Natural killer cell treated with Interleukin-12 subunit alpha and Interleukin-12 subunit beta and Interleukin-15 and Interleukin-18, amount 100 ng/mL, for 72 hours (primary cell): Measurements from ENCODE around the gene DHRS1. TPM values are rescaled to one million over a fixed set of nuclear protein-coding genes. Genes with fewer than 3 reads are reported as not detected.
A peak's percentile ranks its signal among the peaks of the same experiment; 100 is the strongest.

Experiments used
- ATAC-seq, 2 donors: fragments of 150-1000 bp; cut with Tn5 transposase in 1 of 2; sonication (Bioruptor Pico), chemical (Tn5 transposase) in 1 of 2; 2 replicates each; pipeline ENCODE4 v1.10.0; 2021
- DNase-seq: peaks from one replicate; pipeline ENCODE4 v3.0.0; 2022; ENCODE audit warnings: low spot score
- H3K27ac Mint-ChIP-seq, 2 donors: 1 replicate in 1 of 2; 2 replicates in 1 of 2; pipeline ENCODE4 v1.8.0; 2022; ENCODE audit warnings: mixed read lengths in 2 of 2, mild to moderate bottlenecking in 1 of 2, moderate library complexity in 1 of 2
- H3K27me3 Mint-ChIP-seq, 2 donors: 1 replicate in 1 of 2; 2 replicates in 1 of 2; pipeline ENCODE4 v1.8.0; 2022; ENCODE audit warnings: mixed read lengths in 2 of 2
- H3K36me3 Mint-ChIP-seq: one replicate; pipeline ENCODE4 v1.8.0; 2022; ENCODE audit warnings: mixed read lengths
- H3K4me1 Mint-ChIP-seq, 2 donors: 1 replicate in 1 of 2; 2 replicates in 1 of 2; pipeline ENCODE4 v1.8.0; 2022; ENCODE audit warnings: low read depth in 2 of 2, mixed read lengths in 2 of 2, mild to moderate bottlenecking in 1 of 2
- H3K4me3 Mint-ChIP-seq: one replicate; pipeline ENCODE4 v1.8.0; 2022; ENCODE audit warnings: mixed read lengths
- H3K9me3 Mint-ChIP-seq: 2 replicates; pipeline ENCODE4 v1.8.0; 2022; ENCODE audit warnings: mixed read lengths
- total RNA-seq, 2 donors: library from RNA; stranded (reverse); gene quantifications; one replicate each; pipeline ENCODE4 v1.2.3, GENCODE V29; 2022

The DHRS1 gene
- 10 to 100 TPM; 15.6 to 17.4 TPM for total RNA-seq

DNA sequence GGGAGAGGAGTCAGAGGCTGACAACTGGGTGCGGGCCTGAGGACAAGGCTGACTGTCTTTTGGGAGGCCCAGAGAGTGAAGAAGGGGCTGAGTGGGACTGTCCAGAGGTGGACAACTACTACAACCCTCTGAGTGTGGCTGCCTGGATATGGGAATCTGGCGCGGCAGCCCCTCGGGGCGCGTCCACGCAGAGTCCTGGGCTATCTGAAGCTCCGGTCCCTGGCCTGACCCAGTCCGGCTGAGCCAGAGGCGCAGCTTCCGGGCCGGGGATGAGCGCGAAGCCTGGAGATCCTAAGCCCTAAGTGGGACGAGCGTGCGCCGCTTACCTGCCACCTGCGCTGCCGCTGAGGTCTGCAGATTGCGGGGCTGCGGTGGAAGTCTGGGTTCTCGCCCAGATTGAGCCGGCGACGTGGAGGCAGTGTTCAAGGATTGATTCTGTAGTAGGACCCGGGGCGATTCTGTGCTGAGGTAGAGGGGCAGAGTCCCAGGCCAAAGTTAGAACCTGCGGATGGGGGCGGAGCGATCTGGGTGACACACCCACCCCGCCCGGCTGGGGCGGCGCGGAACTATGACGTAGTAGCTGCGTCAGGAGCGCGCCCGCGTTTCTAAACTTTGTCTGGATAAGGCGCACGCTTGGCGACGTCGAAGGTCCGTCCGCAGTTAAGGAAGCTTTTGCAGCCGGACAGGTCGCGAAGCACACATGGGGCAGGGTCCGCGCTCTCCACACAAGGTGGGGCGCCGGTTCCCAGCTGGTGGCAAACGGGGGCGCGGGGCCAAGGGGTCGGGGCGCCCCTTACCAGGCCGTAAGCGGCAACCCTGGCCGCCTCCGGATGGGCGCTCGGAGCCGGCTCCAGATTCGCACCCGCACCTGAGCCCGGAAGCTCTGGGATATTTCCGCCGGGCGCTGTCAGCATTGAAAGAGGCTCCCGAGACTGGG, at the start of gene DHRS1, which contains the start of gene NOP9:
DHRS1 (minus strand) TSS at position 526 of the 937 bp plus-strand sequence. CDS start 674 bp downstream, outside the sequence.
NOP9 (plus strand) TSS at position 596 of the 937 bp plus-strand sequence; CDS start at position 701, 105 bp downstream.
- Mint-ChIP-seq H3K27me3 (no peaks in the 10 kb centered on the region), H3K27ac (peak within 1 kb of the TSS; percentile 78 to 90), H3K4me3 (peak within 1 kb of the TSS; percentile 92), H3K9me3 (no peaks in the 10 kb centered on the region), H3K36me3 (peaks cover 7% of the 10 kb centered on the region), H3K4me1 (peaks cover 43 to 49% of the 10 kb centered on the region in 2 donors)
- ATAC-seq: peak; percentile 91 to 93
- DNase-seq: peak; percentile 92

DNA sequence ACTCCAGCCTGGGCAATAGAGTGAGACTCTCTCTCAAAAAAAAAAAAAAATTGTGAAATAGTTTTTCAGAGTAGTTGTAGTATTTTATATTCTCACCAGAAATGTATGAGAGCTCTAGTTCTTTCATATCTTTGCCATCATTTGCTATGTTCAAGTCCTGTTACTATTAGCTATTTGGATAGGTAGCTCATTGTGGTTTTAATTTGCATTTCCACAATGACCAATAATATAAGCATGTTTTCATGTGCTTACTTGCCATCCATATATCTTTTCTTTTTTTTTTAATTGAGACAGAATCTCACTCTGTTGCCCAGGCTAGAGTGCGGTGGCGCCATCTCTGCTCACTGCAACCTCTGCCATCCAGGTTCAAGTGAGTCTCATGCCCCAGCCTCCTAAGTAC, 48.6 kb upstream of the DHRS1 start:
- Mint-ChIP-seq H3K27me3 (peaks cover 25 to 51% of the 10 kb centered on the region in 2 donors), H3K9me3 (no peaks in the 10 kb centered on the region), H3K36me3 (no peaks in the 10 kb centered on the region), H3K4me1 (no peaks in the 10 kb centered on the region), H3K27ac (no peak overlapping the region), H3K4me3 (no peak overlapping the region)
- no peak for ATAC-seq
- no peak for DNase-seq

DNA sequence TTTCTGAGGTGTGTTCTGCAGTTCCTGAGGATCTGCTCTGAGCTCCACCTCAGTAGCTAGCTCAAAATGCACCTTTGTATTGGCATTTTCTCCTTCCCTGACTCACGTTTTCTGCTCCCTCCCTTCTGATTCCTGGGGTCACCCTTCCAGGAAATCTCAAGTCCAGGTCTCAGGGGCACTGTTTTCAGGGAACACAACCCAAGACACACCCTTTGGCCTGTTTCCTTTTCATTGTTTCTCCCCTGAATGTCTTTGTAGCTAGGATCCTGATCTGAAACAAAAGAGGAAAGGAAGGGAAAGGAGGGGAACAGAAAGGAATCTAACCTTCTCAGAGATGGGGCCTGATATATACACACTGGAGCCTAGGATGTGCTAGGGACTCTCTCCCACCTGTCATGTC, 47.6 kb upstream of the DHRS1 start:
- Mint-ChIP-seq H3K27ac (no peak overlapping the region), H3K4me3 (no peak overlapping the region), H3K27me3 (peaks cover 23 to 48% of the 10 kb centered on the region in 2 donors), H3K4me1 (no peaks in the 10 kb centered on the region), H3K9me3 (no peaks in the 10 kb centered on the region), H3K36me3 (no peaks in the 10 kb centered on the region)
- DNase-seq (no peak), ATAC-seq (no peak)

DNA sequence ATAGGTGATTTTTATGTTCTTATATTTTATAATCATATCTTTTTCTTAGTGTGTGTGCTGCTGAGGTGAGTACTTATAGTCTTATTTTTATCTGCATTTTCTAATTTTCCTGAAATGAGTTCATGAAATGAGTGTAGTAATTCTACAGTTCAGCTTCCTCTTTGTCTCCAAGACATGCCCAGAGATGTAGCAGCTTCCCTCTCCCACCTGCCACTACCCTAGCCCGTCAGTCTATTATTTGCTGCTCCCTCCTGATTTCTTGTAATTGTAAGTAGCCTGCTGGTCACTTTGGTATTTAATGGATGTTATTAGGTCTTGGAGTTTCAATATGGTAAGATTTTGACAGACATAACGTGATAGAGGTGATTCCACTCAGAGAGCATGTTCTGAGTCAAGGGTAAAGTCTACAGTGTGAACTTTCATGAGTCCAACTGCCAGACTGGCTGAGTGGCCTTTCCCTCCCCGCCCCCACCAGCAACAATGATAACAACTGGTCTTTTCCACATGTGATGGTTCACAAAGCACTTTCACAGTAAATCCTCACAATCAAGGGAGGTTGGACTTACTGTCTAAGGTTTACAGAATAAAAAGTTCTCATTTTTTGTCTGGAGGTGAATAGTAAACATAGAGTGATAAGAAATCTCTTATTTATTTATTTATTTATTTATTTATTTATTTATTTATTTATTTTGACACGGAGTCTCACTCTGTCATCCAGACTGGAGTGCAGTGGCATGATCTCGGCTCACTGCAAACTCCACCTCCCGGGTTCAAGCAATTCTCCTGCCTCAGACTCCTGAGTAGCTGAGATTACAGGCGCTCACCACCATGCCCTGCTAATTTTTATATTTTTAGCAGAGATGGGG, 44.4 kb upstream of the DHRS1 start:
- peaks cover 12 to 27% of the 10 kb centered on the region in 2 donors for H3K27me3 Mint-ChIP-seq
- H3K4me3 Mint-ChIP-seq: no peak overlapping the region
- no peak overlapping the region for H3K27ac Mint-ChIP-seq
- H3K4me1 Mint-ChIP-seq: peaks cover 10 to 13% of the 10 kb centered on the region in 2 donors
- DNase-seq (no peak), ATAC-seq (no peak)
- no peaks in the 10 kb centered on the region for H3K9me3 Mint-ChIP-seq
- H3K36me3 Mint-ChIP-seq: no peaks in the 10 kb centered on the region

DNA sequence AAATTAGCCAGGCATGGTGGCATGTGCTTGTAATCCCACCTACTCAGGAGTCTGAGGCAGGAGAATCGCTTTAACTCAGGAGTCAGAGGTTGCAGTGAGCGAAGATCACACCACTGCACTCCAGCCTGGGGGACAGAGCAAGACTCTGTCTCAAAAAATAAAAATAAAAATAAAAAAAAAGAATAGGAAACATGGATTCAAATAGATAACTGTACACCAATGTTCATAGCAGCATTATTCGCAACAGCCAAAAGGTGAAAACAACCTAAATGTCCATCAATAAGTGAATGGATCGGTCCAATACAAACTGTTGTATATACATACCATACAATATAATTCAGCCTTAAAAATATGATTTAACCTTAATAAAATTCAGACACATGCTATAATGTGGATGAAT, 43.3 kb upstream of the DHRS1 start:
- H3K27me3 Mint-ChIP-seq: peaks cover 12 to 19% of the 10 kb centered on the region in 2 donors
- no peak overlapping the region for H3K27ac Mint-ChIP-seq
- DNase-seq (no peak), ATAC-seq (no peak)
- no peak overlapping the region for H3K4me3 Mint-ChIP-seq
- H3K9me3 Mint-ChIP-seq: no peaks in the 10 kb centered on the region
- H3K36me3 Mint-ChIP-seq: no peaks in the 10 kb centered on the region
- H3K4me1 Mint-ChIP-seq: peaks cover 18 to 22% of the 10 kb centered on the region in 2 donors

DNA sequence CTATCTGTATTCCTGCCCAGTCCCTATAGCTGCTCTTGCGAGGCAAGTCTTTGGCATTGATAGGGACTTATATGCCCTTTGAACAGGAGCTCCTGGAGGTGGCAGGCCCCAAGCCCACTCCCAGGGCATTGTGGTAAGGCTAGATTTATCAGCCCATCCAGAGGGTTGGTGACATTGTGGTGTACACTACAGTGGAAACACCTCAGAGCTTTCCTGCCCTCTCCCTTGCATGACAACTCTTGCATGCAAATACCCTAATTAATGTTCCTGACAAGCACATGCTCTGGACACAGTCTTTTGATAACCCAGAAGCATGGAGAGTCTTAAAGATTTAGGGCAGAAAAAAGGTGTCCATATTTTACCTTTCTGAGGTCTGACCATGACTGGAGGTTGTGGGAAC, 41.0 kb upstream of the DHRS1 start:
- Mint-ChIP-seq H3K9me3 (no peaks in the 10 kb centered on the region), H3K4me1 (peaks cover 20 to 24% of the 10 kb centered on the region in 2 donors), H3K27ac (no peak overlapping the region), H3K36me3 (peaks cover 6% of the 10 kb centered on the region), H3K4me3 (no peak overlapping the region), H3K27me3 (peaks cover 12 to 19% of the 10 kb centered on the region in 2 donors)
- no peak for DNase-seq
- ATAC-seq: no peak

DNA sequence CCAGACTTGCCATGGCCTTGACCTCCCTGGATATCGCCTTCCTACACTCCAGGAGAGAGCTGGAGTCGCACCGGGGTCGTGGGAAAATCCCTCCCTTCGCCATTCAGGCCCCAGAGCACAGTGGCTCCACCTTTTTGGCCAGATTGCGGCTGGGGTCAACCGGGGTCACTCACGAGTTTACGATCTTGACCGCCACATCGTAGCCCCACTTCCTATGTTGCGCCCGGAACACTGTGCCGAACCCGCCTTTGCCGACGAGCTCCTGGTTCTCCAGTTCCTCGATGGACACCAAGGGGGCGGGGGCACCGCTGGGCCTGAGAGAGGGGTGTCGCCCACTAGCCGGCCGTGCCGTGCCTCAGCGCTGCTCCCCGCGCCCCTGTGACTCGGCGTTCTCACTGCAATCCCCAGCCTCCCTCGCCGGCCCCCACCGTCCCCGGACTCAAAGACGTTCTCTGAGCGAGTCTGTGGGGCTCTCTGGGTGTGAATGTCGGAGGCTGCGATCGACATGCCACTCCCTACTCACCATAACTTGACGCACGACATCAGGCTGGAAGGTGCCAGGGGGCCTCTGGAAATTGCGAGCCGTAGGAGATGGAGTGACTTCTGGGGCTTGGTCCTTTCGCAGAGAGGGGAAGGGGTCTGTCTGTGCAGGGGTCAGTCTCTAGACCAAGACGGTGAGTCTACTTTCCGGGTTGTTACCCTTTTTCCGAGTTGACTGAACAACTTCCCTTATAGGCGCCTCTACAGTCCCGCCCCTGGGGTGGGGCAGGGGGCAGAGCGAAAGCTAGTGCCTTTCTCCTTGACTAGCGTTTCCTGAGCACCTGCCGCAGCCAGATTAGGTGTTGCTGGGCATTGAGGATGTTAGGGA, 39.9 kb upstream of the DHRS1 start, which contains the start of gene RIPK3:
RIPK3 (minus strand) TSS at position 708 of the 868 bp plus-strand sequence; CDS start at position 543, 165 bp downstream.
- peak; percentile 82 to 85 for ATAC-seq
- peak within 1 kb of the TSS in 1 of 2 donors; percentile 77 for H3K27ac Mint-ChIP-seq
- no peaks in the 10 kb centered on the region for H3K9me3 Mint-ChIP-seq
- peaks cover 6% of the 10 kb centered on the region for H3K36me3 Mint-ChIP-seq
- peaks cover 12 to 27% of the 10 kb centered on the region in 2 donors for H3K27me3 Mint-ChIP-seq
- peaks cover 28 to 32% of the 10 kb centered on the region in 2 donors for H3K4me1 Mint-ChIP-seq
- H3K4me3 Mint-ChIP-seq: peak within 1 kb of the TSS; percentile 85
- DNase-seq: no peak

DNA sequence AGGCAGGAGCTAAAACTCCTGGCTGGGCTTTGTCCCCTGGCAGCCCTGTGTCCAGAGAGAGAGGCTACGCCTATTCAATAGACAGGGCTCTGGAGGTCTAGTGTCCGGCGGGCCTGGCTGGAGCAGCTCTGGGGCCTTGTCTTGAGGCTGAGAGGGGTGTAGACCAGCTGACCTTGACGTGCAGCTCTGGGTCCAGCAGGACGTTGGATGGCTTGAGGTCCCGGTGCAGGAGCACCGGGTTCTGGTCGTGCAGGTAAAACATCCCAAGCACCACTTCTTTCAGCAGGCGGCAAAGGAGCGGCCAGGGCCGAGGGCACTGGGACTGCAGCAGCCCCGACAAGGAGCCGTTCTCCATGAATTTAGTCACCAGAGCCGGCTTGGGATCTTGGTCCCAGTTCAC, 39.3 kb upstream of the DHRS1 start:
- Mint-ChIP-seq H3K36me3 (peaks cover 6% of the 10 kb centered on the region), H3K9me3 (no peaks in the 10 kb centered on the region), H3K4me3 (peak overlapping the region; percentile 85), H3K27ac (no peak overlapping the region), H3K27me3 (peaks cover 10 to 23% of the 10 kb centered on the region in 2 donors), H3K4me1 (peaks cover 28 to 32% of the 10 kb centered on the region in 2 donors)
- ATAC-seq (no peak), DNase-seq (no peak)

DNA sequence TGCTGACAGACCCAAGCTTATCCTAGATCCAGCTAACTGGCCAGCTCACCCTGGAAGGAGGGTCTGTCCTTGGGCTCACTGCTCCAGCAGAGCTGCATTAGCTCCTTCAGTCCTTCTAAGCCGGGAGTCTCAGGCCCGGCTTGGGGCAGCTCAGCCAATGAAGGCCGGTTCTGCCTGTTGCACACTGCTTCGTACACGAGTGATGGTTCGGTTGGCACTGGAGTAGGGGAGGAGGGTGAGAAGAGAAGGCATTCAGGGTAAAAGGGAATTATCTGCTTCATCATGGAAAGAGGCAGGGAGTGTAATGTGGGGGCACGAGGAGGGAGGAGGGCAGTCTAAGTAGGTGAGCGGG, 38.2 kb upstream of the DHRS1 start:
- H3K36me3 Mint-ChIP-seq: peaks cover 6% of the 10 kb centered on the region
- H3K27ac Mint-ChIP-seq: no peak overlapping the region
- H3K27me3 Mint-ChIP-seq: peaks cover 8 to 13% of the 10 kb centered on the region in 2 donors
- H3K4me1 Mint-ChIP-seq: peaks cover 31 to 34% of the 10 kb centered on the region in 2 donors
- ATAC-seq (no peak), DNase-seq (no peak)
- no peaks in the 10 kb centered on the region for H3K9me3 Mint-ChIP-seq
- H3K4me3 Mint-ChIP-seq: peak overlapping the region; percentile 85

DNA sequence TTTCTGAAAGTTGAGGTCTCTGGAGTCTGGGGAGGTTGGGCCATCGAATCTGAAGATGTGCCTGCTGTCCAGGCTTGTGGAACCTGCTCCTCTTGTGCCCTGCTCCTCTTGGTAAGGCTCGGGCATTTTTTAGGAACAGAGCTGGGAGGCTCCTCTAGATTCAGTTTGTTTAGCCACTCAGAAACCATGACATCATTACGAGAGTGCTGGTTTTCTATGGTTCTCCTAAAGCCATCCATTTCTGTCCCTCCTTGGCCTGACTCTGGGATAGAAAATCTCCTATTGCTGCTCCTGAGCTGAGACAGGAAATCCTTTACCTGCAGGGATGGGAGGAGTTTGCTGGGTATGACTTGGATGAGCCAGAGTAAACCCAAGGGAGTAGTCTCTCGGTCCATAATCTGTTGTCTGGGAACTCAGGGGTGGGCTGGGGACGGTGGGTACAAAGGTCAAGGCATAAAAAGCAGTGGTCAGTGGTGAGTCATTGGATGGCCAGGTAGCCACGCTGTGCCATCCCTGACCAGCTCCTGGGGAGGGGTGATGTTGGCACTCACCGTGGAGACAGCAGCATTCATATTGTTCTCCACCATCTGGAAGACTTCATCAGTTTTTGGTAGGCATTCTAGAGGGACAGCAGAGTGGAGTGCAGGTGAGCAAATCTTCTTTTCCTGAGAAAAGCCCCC, 37.7 kb upstream of the DHRS1 start:
- ATAC-seq (no peak), DNase-seq (no peak)
- Mint-ChIP-seq H3K27ac (no peak overlapping the region), H3K9me3 (no peaks in the 10 kb centered on the region), H3K4me3 (no peak overlapping the region), H3K27me3 (peaks cover 8 to 9% of the 10 kb centered on the region in 2 donors), H3K4me1 (peaks cover 33 to 39% of the 10 kb centered on the region in 2 donors), H3K36me3 (peaks cover 6% of the 10 kb centered on the region)

DNA sequence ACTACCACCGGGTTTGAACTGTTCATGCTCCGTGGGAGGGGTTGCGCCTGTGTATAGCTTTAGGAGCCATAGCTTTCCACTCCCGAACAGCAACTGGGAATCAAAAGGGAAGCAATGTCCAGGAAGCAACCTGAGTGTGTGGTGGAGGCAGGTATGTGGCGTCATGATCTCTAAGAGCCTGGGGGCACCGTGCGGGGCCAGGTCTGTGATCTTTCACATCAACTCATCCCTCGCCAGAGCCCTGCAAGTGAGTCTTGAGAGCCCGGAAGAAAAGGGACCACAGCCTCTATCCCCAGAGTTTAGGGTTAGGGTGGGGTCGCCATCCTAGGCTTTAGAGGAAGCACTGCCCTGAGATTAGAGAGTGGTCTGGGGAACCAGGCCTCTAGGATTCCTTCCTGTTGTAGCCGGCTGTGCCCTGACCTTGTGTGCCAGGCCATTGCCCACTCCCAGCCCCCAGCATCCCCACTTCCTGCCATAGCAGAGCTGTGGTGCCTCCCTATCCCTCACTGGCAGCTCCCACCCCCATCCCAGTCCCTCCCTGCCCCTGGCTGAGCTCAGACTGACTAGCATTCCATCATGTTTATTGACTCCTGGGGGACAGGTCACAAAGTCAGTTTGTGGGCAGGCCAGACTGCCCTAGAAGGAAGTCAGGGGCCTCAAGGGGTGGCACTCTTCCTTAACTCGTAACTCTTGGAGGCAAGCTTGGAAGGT, 36.0 kb upstream of the DHRS1 start:
- H3K9me3 Mint-ChIP-seq: no peaks in the 10 kb centered on the region
- peaks cover 43 to 56% of the 10 kb centered on the region in 2 donors for H3K4me1 Mint-ChIP-seq
- peaks cover 6% of the 10 kb centered on the region for H3K36me3 Mint-ChIP-seq
- no peak overlapping the region for H3K4me3 Mint-ChIP-seq
- no peak for DNase-seq
- no peak for ATAC-seq
- H3K27ac Mint-ChIP-seq: no peak overlapping the region
- H3K27me3 Mint-ChIP-seq: peaks cover 8 to 12% of the 10 kb centered on the region in 2 donors
